ENCODE results near the gene ATG7.
"Not testable (repeated sequence)": the region's sequence is repeated elsewhere in the genome, so short reads cannot be mapped to it uniquely, and the experiment has no call there.

Gene ATG7

GRCh38 chr3:11580645-11581044 is 308.4 kb downstream of the ATG7 start:
- no peak for DNase-seq

DNA sequence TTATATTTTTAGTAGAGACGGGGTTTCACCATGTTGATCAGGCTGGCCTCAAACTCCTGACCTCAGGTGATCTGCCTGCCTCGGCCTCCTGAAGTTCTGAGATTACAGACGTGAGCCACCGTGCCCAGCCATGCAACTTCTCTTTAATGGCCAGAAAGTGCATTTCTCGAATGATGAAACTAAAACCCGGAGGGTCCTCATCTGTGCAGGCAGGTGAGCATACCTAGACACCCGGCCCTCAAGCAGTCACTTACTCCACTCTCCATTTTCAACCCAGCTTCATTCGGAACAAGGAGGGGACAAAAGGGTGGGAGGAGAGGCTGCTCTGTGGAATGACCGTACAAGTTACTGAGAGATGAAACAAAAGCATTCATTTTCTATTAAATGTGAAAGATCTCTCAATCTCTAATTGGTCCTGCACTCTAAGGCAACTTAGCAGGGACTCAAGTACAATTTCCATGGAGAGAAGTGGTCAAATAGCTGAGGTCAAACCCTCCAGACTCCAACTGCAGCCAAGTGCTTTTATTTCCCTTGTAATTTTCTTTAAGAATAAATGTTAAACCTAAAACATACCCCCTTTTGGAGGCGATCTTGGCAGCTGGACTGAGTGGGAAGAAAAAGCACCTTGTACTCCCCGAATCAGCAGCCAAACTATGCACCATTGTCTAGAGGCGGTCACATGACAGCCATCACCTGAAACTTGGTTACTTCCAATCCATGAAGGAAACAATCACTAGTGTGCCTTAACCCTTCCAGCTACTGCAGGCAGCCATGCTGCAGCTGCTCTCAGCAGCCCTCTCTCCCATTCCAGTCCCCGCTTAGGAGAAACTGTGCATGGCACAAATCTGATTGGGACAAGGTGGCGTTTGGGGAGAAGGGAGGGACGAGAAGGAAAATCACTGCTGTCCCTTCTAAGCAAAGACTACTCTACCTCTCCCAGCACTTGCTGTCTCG is 309.3 kb downstream of the ATG7 start:
- DNase-seq: no peak

- DNase-seq: no peak
Measured at GRCh38 chr3:11582191-11582968, 310.2 kb downstream of the ATG7 start.

DNA sequence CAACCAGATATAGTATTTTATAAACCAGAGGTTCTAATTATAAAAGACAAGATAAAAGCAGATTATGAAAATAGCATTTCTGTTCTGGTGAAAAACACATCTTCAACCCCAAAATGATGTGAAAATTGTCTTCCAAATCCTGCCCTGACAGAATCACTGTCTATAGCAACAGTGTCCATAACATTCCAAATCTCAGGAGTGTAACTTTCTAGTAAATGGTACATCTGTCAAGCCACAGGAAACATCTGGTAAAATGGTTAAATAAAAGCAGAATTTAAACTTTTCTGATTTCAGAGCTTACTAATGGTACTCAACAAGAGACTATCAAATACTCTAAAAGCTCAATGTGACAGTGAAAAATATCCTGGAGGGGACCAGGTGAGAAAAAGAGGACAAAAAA is 311.0 kb downstream of the ATG7 start:
- no peak for DNase-seq

DNA sequence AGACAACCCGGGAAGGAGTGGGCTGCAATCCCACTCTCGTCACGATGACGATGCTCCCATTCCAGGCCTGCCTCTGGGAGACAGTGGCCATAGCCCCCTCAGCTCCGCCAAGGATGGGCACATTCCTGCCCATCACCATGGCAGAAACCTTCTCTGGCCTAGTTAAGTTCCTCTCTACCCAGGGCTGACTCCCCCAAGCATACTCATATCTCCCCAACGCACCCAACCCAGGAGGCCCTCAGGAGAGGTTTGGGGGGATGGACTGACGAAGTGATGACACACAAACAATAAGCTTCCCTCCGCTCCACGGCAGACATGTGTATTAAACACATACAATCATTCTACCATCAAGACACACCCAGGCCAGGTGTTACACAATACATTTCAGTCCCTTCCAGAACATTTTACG is 311.4 kb downstream of the ATG7 start:
- DNase-seq: no peak

DNA sequence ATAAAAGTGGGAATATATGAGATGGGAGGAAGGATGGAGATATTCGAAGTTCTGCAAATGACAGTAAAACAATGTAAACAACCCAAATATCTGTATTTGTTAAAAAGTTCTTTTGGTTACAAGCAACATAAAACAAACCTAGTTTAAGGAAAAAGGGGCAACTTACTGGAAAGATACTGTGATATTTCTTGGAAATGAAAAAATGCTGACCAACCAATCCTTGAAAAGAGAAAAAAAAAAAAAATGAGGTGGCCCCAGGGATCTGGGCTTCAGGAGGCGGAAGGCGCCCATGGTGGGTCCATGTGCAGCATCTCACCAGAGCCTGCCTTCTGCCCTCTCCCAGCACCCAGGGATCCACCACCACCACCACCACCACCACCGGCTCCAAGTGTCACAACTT is 312.4 kb downstream of the ATG7 start:
- no peak for DNase-seq

DNA sequence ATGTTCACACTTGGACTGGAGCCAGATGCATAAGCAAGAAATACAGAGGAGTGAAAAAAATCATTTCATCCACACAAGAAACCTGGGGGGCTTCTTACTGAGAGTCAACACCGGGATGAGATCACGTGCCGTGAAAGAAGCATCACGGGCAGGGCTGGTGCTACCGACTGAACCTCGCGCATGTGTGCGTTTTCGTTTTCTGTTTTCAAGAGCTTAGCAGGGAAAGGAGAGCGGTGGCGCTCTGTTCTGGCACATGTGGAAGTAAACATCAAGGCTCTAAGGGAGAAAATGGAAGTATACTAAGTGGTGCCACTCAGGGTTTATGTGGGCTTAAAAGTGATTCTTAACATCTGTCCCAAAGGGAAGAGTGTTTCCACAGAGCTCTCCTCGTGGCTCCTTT is 315.6 kb downstream of the ATG7 start:
- DNase-seq: no peak

- DNase-seq: no peak
Measured at GRCh38 chr3:11588338-11588737, 316.1 kb downstream of the ATG7 start.

DNA sequence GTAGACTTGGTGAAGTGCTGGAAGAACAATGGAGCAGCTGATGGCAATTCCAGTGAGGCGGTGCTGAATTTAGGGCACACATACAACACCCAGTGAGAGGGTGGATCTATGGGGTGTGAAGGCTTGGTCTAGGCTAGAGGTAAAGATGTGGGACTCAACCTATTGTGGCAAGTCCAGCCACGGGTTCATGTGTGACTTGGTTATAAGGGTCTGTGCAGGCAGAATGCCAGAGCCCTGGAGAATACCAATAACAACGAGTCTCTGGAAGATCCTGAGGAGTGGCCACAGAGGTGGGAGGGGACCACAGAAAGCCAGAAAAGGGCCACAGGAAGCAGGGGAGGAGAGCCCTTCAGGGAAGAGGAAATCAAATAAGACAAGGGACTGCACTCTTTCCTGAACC is 316.6 kb downstream of the ATG7 start:
- DNase-seq: no peak

GRCh38 chr3:11589706-11590105 is 317.5 kb downstream of the ATG7 start:
- DNase-seq: no peak

GRCh38 chr3:11591002-11591355 is 318.8 kb downstream of the ATG7 start:
- no peak for DNase-seq

- DNase-seq: no peak
Measured at GRCh38 chr3:11591391-11592282, 319.4 kb downstream of the ATG7 start.

- no peak for DNase-seq
Measured at GRCh38 chr3:11592445-11593298, 320.5 kb downstream of the ATG7 start.

DNA sequence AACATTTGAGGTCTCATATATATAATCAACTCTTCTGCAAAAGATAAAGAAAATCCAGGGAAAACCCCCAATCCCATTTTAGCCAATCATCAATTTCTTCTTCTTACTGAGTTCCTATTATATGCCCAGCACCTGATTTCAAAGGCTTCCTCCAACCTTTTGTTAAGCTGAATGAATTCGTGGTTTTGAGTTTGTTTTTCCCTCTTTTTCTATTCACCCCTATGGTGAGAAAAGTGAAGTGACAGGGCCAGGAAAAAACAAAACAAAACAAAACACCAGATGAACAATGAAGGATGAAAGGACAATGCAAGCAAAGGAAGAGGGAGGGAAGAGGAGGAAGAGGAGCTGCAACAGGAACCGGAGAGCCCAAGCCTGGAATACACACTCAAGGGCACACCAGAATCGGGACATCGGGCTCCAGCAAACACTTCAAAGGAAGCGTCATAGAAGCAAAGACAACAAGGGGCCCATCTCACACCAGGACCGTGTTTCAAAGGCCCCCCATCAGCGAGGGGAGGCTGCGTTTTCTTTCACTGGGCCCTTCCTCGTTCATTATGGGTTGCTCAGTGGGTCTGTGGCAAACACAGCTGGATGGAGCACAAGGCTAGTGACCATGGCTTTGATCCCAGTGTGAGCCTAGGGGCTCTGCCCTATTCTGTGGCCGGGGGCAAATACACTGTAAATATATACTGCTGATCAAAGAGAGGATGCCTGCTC is 321.3 kb downstream of the ATG7 start:
- DNase-seq: no peak

DNA sequence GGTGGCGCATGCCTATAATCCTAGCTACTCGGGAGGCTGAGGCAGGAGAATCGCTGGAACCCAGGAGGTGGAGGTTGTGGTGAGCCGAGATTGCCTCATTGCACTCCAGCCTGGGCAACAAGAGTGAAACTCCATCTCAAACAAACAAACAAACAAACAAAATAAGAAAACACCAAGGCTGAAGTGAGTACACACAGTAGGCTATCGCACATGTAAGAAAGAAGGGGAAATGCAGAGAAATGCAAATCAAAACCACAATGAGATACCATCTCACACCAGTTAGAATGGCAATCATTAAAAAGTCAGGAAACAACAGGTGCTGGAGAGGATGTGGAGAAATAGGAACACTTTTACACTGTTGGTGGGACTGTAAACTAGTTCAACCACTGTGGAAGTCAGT is 322.8 kb downstream of the ATG7 start:
- not testable (repeated sequence) for DNase-seq

DNA sequence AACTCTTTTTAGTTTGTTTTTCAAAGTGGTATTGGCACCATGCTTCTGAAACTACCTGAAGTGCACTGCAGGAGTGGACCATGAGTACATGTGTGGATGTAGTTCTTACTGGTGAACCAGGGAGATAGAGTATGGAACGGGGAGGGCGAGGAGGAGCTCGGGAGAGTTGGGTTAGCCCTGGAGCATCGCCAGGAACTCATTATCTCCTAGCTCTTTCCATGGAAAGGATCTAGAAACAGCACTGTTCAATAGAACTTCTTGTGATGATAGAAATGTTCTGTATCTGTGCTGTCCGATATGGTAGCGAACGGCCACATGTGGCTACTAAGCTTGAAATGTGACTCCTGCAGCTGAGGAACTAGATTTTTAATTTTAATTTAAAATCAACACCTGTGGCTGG is 324.2 kb downstream of the ATG7 start:
- DNase-seq: no peak

GRCh38 chr3:11600501-11601282 is 328.5 kb downstream of the ATG7 start:
- no peak for DNase-seq

- no peak for DNase-seq
Measured at GRCh38 chr3:11601446-11602238, 329.4 kb downstream of the ATG7 start.

GRCh38 chr3:11602239-11602840 is 330.1 kb downstream of the ATG7 start:
- no peak for DNase-seq

All from NCI-H1436 (cell line).